Loucy (cell line): ENCODE measurements around the gene MEGF9.

ENCODE experiments used
- CTCF ChIP-seq: fragments of 200-600 bp; sonication (generic); conservative IDR thresholded peaks from 2 replicates; pipeline ENCODE4 v1.5.1; 2014; ENCODE audit warnings: mild to moderate bottlenecking, antibody characterized with exemption, low read length
- EZH2phosphoT487 ChIP-seq: fragments of 200-600 bp; IDR thresholded peaks from 2 replicates; pipeline ENCODE4 v1.6.1; 2018; ENCODE audit warnings: antibody characterized with exemption, mild to moderate bottlenecking, moderate library complexity, borderline replicate concordance

GRCh38 chr9:120697448-120697847, 16.8 kb downstream of the MEGF9 start:
- no peak for TF ChIP-seq CTCF
- TF ChIP-seq EZH2phosphoT487 = no peak
